Lung (tissue), 12 donors: ENCODE measurements around the gene ZNHIT3. TPM values are rescaled to one million over a fixed set of nuclear protein-coding genes. Genes with fewer than 3 reads are reported as not detected.

Source experiments
- ATAC-seq: fragments of 200-7000 bp; cut with Tn5 transposase; one replicate; pipeline ENCODE4 v1.9.1; 2020; ENCODE audit warnings: moderate number of reproducible peaks; ENCODE audit not compliant: insufficient read depth, low FRiP score
- DNase-seq, 3 donors: peaks; one replicate each; pipeline ENCODE4 v3.0.0-alpha.2; 2013 to 2017
- H3K27ac ChIP-seq, 2 donors: one replicate each; pipeline ENCODE4 v1.5.1; 2013; ENCODE audit warnings: mild to moderate bottlenecking in 2 of 2, moderate library complexity in 2 of 2, control low read depth in 1 of 2, inconsistent platforms in 1 of 2, low read depth in 1 of 2, low read length in 1 of 2
- H3K27me3 ChIP-seq, 3 donors: one replicate each; pipeline ENCODE4 v1.5.1; 2013; ENCODE audit warnings: low read length in 2 of 3; ENCODE audit not compliant: control insufficient read depth in 3 of 3, insufficient read depth in 3 of 3
- H3K36me3 ChIP-seq, 4 donors: one replicate each; pipeline ENCODE4 v1.5.1; 2013; ENCODE audit warnings: low read length in 4 of 4, mild to moderate bottlenecking in 1 of 4, moderate library complexity in 1 of 4; ENCODE audit not compliant: control insufficient read depth in 4 of 4, insufficient read depth in 4 of 4
- H3K4me1 ChIP-seq, 5 donors: one replicate each; pipeline ENCODE4 v1.5.1; 2013; ENCODE audit warnings: low read length in 5 of 5, mild to moderate bottlenecking in 2 of 5, moderate library complexity in 1 of 5; ENCODE audit not compliant: control insufficient read depth in 5 of 5, insufficient read depth in 5 of 5
- H3K4me3 ChIP-seq: one replicate; pipeline ENCODE4 v1.5.1; 2013; ENCODE audit warnings: mild to moderate bottlenecking, control low read depth, moderate library complexity
- H3K9ac ChIP-seq, 2 donors: one replicate each; pipeline ENCODE4 v1.5.1; 2013; ENCODE audit warnings: low read length in 2 of 2, control low read depth in 1 of 2; ENCODE audit not compliant: insufficient read depth in 1 of 2
- H3K9me3 ChIP-seq, 4 donors: one replicate each; pipeline ENCODE4 v1.5.1; 2013; ENCODE audit warnings: low read length in 3 of 4, mild to moderate bottlenecking in 1 of 4, moderate library complexity in 1 of 4; ENCODE audit not compliant: control insufficient read depth in 4 of 4, insufficient read depth in 3 of 4
- WGBS, 2 donors: extraction: QIAGEN DNeasy Blood & Tissue Kit; methylation state at CpG; one replicate each; pipeline ENCODE4 v1.1.7; 2013; 5-methylcytosine and 5-hydroxymethylcytosine counted together
- polyA plus RNA-seq, 2 donors: library from polyadenylated mRNA; stranded (reverse); fragments of 200-250 nt; gene quantifications; one replicate each; pipeline ENCODE4 v1.2.1, GENCODE V29; 2013
- total RNA-seq, 2 donors: library from RNA; depleted of rRNA in 1 of 2; stranded (reverse); fragments of >200 nt in 1 of 2; gene quantifications; one replicate each; pipeline ENCODE4 v1.2.1, GENCODE V29; 2014 to 2021
- TF ChIP-seq, protein P1 (sequence below): IDR thresholded peaks from 2 replicates; pipeline ENCODE4 v1.5.1; 2012; ENCODE audit warnings: mild to moderate bottlenecking; ENCODE audit errors: control extremely low read depth, extremely low read depth
- donor health status: control.
- donor health status: control.
- donor health status: Bipolar disorder and iron deficiency.
- donor health status: healthy.
- donor health status: DM: yes; HTN: yes; CAD: no.

Gene ZNHIT3
- total and polyA plus RNA-seq, 4 donors, result 23.0 to 35.2 (median 33.6) TPM

- Histone ChIP-seq H3K27ac (no peak overlapping the region), H3K36me3 (peaks cover 7 to 53% (median 31%) of the 10 kb centered on the region in 4 donors), H3K4me3 (no peak overlapping the region), H3K4me1 (peaks cover 0 to 2% (median 0%) of the 10 kb centered on the region in 5 donors), H3K9me3 (no peaks in the 10 kb centered on the region), H3K9ac (no peak overlapping the region), H3K27me3 (no peaks in the 10 kb centered on the region)
- 91% methylated on average over 15 of the region's 15 CpGs for WGBS, 2 donors
- TF ChIP-seq, protein P1, sequence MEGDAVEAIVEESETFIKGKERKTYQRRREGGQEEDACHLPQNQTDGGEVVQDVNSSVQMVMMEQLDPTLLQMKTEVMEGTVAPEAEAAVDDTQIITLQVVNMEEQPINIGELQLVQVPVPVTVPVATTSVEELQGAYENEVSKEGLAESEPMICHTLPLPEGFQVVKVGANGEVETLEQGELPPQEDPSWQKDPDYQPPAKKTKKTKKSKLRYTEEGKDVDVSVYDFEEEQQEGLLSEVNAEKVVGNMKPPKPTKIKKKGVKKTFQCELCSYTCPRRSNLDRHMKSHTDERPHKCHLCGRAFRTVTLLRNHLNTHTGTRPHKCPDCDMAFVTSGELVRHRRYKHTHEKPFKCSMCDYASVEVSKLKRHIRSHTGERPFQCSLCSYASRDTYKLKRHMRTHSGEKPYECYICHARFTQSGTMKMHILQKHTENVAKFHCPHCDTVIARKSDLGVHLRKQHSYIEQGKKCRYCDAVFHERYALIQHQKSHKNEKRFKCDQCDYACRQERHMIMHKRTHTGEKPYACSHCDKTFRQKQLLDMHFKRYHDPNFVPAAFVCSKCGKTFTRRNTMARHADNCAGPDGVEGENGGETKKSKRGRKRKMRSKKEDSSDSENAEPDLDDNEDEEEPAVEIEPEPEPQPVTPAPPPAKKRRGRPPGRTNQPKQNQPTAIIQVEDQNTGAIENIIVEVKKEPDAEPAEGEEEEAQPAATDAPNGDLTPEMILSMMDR, result no peak
- no peak for ATAC-seq
- DNase-seq, result no peak
Measured at GRCh38 chr17:36500745-36501225, 14.3 kb downstream of the ZNHIT3 start.

DNA sequence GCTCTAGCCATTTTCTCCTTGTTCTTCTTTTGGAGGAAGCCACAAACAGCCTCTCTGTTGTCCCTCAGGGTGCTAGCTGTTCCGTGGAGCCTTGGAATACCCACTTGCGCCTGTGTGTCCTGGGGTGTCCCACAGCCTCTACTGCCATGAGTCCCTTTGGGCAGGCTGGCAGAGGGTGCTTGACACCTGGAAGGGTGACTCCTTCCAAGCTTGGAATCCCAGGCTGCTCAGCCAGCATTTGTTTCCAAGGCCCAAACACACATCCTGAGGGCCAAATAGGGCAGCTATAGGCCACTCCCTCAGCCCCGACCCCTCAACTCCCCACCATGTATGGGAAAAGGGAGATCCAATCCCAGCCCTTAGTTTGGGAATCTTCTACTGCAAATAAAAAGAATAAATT, 14.9 kb downstream of the ZNHIT3 start:
- Histone ChIP-seq H3K36me3 (peaks cover 3 to 50% (median 28%) of the 10 kb centered on the region in 4 donors), H3K9ac (no peak overlapping the region)
- WGBS, 2 donors, result 96 to 97% methylated on average over 3 of the region's 3 CpGs

DNA sequence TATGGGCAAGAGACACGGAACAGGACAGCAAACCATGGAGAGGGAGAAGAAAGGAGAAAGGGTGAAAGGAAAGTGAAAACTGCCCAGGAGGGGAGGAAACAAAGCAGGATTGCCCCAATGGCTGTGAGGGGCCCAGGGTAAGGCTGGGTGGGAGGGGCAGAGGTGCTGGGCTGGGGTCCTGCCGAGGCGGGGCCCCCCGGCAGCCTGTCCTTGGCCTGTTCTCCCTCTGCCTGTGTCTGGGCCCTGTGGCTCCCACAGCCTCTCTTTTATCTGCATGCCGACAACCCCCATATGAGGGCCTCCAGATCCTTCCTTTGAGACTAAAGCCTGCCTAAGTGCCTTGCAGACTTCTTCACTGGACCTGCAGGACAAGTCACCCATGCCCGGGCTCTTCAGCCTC, 15.5 kb downstream of the ZNHIT3 start:
- ATAC-seq (no peak), DNase-seq (no peak)
- Histone ChIP-seq H3K9me3 (no peaks in the 10 kb centered on the region), H3K4me3 (no peak overlapping the region), H3K27ac (no peak overlapping the region), H3K27me3 (no peaks in the 10 kb centered on the region), H3K36me3 (peaks cover 3 to 52% (median 27%) of the 10 kb centered on the region in 4 donors), H3K4me1 (no peaks in the 10 kb centered on the region), H3K9ac (no peak overlapping the region)
- TF ChIP-seq, protein P1, result no peak
- 95 to 96% methylated on average over 6 of the region's 6 CpGs for WGBS, 2 donors

More for the DNA sequence above, 14.9 kb downstream of the ZNHIT3 start:
- Histone ChIP-seq H3K4me3 (no peak overlapping the region), H3K27ac (no peak overlapping the region), H3K9me3 (no peaks in the 10 kb centered on the region), H3K4me1 (no peaks in the 10 kb centered on the region), H3K27me3 (no peaks in the 10 kb centered on the region)
- ATAC-seq, result no peak
- TF ChIP-seq, protein P1, result no peak
- no peak for DNase-seq

GRCh38 chr17:36503456-36504155, 17.1 kb downstream of the ZNHIT3 start:
- H3K9me3 ChIP-seq, result no peaks in the 10 kb centered on the region
- DNase-seq, result no peak
- H3K4me3 ChIP-seq, result no peak overlapping the region
- WGBS, 2 donors, result 92 to 94% methylated on average over 7 of the region's 7 CpGs
- no peaks in the 10 kb centered on the region for H3K4me1 ChIP-seq
- no peak overlapping the region for H3K9ac ChIP-seq
- TF ChIP-seq, protein P1, result no peak
- peaks cover 3 to 50% (median 26%) of the 10 kb centered on the region in 4 donors for H3K36me3 ChIP-seq
- no peaks in the 10 kb centered on the region for H3K27me3 ChIP-seq
- no peak overlapping the region for H3K27ac ChIP-seq
- no peak for ATAC-seq
